OCI-LY3 (cell line): ENCODE measurements around the gene MOCS3.

Experiments
- H2AFZ ChIP-seq: fragments of 200-600, 300-600 bp; shearing (Covaris generic); 2 replicates; pipeline ENCODE4 v1.6.0; 2014; ENCODE audit warnings: antibody characterized with exemption, low read depth, low read length
- H3K27ac ChIP-seq: fragments of 200-600, 300-600 bp; sonication (generic); 2 replicates; pipeline ENCODE4 v1.5.1; 2014; ENCODE audit warnings: mild to moderate bottlenecking, low read length, moderate library complexity, mixed read lengths
- H3K27me3 ChIP-seq: fragments of 200-600, 300-600 bp; sonication (generic); 2 replicates; pipeline ENCODE4 v1.6.1; 2014; ENCODE audit warnings: low read depth, low read length, mixed read lengths
- H3K36me3 ChIP-seq: fragments of 200-600, 300-600 bp; sonication (generic); replicated peaks from 2 replicates; pipeline ENCODE3; 2014; ENCODE audit warnings: low read depth, low read length, mixed read lengths
- H3K4me1 ChIP-seq: fragments of 300-600, 200-600 bp; sonication (generic); 2 replicates; pipeline ENCODE4 v1.6.1; 2014; ENCODE audit warnings: low read length, mixed read lengths
- H3K4me2 ChIP-seq: fragments of 200-600, 300-600 bp; sonication (generic); 2 replicates; pipeline ENCODE4 v1.6.1; 2014; ENCODE audit warnings: low read length, mixed read lengths
- H3K4me3 ChIP-seq: fragments of 300-600, 200-600 bp; sonication (generic); 2 replicates; pipeline ENCODE4 v1.5.1; 2014; ENCODE audit warnings: antibody characterized with exemption, mild to moderate bottlenecking, low read length, moderate library complexity
- H3K79me2 ChIP-seq: fragments of 300-600, 200-600 bp; shearing (Covaris generic); 2 replicates; pipeline ENCODE4 v1.6.1; 2014; ENCODE audit warnings: mild to moderate bottlenecking, low read length, mixed read lengths
- H3K9ac ChIP-seq: fragments of 300-600, 200-600 bp; shearing (Covaris generic); 2 replicates; pipeline ENCODE4 v1.6.0; 2014; ENCODE audit warnings: mild to moderate bottlenecking, low read length, moderate library complexity
- H3K9me3 ChIP-seq: fragments of 200-600, 300-600 bp; shearing (Covaris generic); 2 replicates; pipeline ENCODE4 v1.6.1; 2014; ENCODE audit warnings: low read length, mixed read lengths; ENCODE audit not compliant: insufficient read depth
- H4K20me1 ChIP-seq: fragments of 200-600, 300-600 bp; sonication (generic); 2 replicates; pipeline ENCODE4 v1.6.1; 2016; ENCODE audit warnings: low read length, mixed read lengths; ENCODE audit not compliant: insufficient read depth
- CTCF ChIP-seq: fragments of 200-600, 300-600 bp; sonication (generic); IDR thresholded peaks from 2 replicates; pipeline ENCODE4 v1.5.1; 2014; ENCODE audit warnings: antibody characterized with exemption, low read length, low read depth
- EZH2phosphoT487 ChIP-seq: fragments of 200-600 bp; shearing (Covaris generic); IDR thresholded peaks from 2 replicates; pipeline ENCODE4 v1.6.1; 2018; ENCODE audit warnings: antibody characterized with exemption, mixed run types, low read depth

Gene MOCS3

DNA sequence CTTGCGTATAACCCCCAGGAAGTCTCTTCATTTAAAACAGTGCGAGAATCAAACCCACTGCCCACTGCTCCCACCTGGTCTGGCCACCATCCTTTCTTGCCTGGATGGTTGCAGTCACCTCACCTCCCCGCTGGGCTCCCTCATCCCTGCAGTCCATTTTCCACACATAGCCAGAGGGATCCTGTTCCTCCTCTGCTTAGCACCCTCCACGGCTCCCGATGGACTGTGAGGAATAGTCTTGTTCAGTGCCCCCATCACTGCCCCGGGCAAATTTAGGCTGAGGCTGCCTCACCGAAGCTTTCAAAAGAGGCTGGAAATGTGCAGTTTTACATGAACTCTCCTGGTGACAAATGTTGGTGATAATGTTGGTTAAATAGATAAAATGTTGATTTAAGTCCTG, 46.6 kb downstream of the MOCS3 start:
- H3K36me3 ChIP-seq = no peaks in the 10 kb centered on the region
- no peak overlapping the region for H2AFZ ChIP-seq
- no peak overlapping the region for H3K4me2 ChIP-seq
- H3K27ac ChIP-seq = no peak overlapping the region
- no peaks in the 10 kb centered on the region for H4K20me1 ChIP-seq
- no peaks in the 10 kb centered on the region for H3K79me2 ChIP-seq
- H3K27me3 ChIP-seq = peaks cover 32% of the 10 kb centered on the region
- H3K4me1 ChIP-seq = no peaks in the 10 kb centered on the region
- no peak overlapping the region for H3K9ac ChIP-seq
- no peaks in the 10 kb centered on the region for H3K9me3 ChIP-seq
- H3K4me3 ChIP-seq = no peak overlapping the region
- TF ChIP-seq CTCF (no peak), EZH2phosphoT487 (no peak)

- Histone ChIP-seq H2AFZ (no peak overlapping the region), H3K79me2 (no peaks in the 10 kb centered on the region), H3K9me3 (no peaks in the 10 kb centered on the region), H3K36me3 (no peaks in the 10 kb centered on the region), H3K4me3 (no peak overlapping the region), H3K9ac (no peak overlapping the region), H3K27ac (no peak overlapping the region), H3K4me2 (no peak overlapping the region), H3K27me3 (peaks cover 12% of the 10 kb centered on the region), H4K20me1 (no peaks in the 10 kb centered on the region), H3K4me1 (no peaks in the 10 kb centered on the region)
- no peak for TF ChIP-seq EZH2phosphoT487
- TF ChIP-seq CTCF = no peak
Observed at GRCh38 chr20:51008718-51009117, 50.1 kb downstream of the MOCS3 start.

GRCh38 chr20:51009303-51010042, 50.9 kb downstream of the MOCS3 start:
- Histone ChIP-seq H4K20me1 (no peaks in the 10 kb centered on the region), H3K4me1 (no peaks in the 10 kb centered on the region), H3K9me3 (no peaks in the 10 kb centered on the region), H3K36me3 (no peaks in the 10 kb centered on the region), H3K4me2 (no peak overlapping the region), H3K27ac (no peak overlapping the region), H3K4me3 (no peak overlapping the region), H3K27me3 (peaks cover 17% of the 10 kb centered on the region), H3K9ac (no peak overlapping the region), H3K79me2 (no peaks in the 10 kb centered on the region), H2AFZ (no peak overlapping the region)
- no peak for TF ChIP-seq CTCF
- TF ChIP-seq EZH2phosphoT487 = no peak

GRCh38 chr20:51010043-51010365, 51.4 kb downstream of the MOCS3 start:
- Histone ChIP-seq H3K4me2 (no peak overlapping the region), H3K4me3 (no peak overlapping the region), H2AFZ (no peak overlapping the region), H3K4me1 (no peaks in the 10 kb centered on the region), H3K9me3 (no peaks in the 10 kb centered on the region), H3K79me2 (no peaks in the 10 kb centered on the region), H3K27ac (no peak overlapping the region), H4K20me1 (no peaks in the 10 kb centered on the region), H3K36me3 (no peaks in the 10 kb centered on the region), H3K9ac (no peak overlapping the region), H3K27me3 (peaks cover 17% of the 10 kb centered on the region)
- TF ChIP-seq CTCF (no peak), EZH2phosphoT487 (no peak)
